ENCODE results near the gene LCN6.

DNA sequence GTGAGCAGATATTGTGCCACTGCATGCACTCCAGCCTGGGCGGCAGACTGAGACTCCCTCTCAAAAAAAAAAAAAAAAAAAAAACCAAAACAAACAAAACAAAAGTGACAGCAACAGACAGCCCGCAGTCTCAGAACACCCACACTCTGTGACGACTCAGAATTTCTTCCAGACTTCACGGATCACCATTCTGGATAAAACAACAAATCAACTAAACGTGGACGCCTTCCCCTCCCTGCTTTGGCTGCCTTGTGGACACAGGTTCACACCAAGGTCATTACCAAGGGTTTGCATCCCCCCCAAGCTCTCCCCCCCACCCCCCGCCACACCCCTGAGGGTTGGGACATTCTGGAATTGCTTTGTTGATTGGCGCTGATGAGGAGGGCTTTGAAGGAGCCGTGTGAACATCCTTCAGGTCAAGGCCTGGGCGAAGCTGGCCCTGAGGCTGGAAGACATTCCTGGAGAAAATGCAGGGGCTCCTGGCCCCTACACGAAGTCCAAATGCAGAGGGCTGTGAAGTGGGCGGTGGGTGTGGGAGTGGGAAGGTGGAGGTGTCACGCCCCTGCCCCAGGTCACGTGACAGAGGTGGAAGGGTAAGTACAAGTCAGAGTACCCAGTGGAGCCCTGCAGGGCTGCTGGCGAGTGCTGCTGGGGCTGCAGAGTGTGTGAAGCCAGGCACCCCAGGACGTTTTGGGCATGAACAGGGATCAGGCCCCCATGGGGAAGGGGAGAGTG is 15.7 kb downstream of the LCN6 start:
- no peak for TF ChIP-seq NFE2 (IDR thresholded peaks at IDR 0.05; ENCODE audit: low read depth)
- TF ChIP-seq, protein P1, sequence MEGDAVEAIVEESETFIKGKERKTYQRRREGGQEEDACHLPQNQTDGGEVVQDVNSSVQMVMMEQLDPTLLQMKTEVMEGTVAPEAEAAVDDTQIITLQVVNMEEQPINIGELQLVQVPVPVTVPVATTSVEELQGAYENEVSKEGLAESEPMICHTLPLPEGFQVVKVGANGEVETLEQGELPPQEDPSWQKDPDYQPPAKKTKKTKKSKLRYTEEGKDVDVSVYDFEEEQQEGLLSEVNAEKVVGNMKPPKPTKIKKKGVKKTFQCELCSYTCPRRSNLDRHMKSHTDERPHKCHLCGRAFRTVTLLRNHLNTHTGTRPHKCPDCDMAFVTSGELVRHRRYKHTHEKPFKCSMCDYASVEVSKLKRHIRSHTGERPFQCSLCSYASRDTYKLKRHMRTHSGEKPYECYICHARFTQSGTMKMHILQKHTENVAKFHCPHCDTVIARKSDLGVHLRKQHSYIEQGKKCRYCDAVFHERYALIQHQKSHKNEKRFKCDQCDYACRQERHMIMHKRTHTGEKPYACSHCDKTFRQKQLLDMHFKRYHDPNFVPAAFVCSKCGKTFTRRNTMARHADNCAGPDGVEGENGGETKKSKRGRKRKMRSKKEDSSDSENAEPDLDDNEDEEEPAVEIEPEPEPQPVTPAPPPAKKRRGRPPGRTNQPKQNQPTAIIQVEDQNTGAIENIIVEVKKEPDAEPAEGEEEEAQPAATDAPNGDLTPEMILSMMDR (IDR thresholded peaks at IDR 0.05 in 2 of 3, conservative IDR thresholded peaks at IDR 0.05 in 1 of 3; ENCODE audit: insufficient read depth in 2 of 3, low read depth in 1 of 3, low read length in 3 of 3): no peak
- TF ChIP-seq ZBTB7A (IDR thresholded peaks at IDR 0.05; ENCODE audit: borderline replicate concordance, control insufficient read depth, low read depth, low read length): 0 out of 2 replicates have a peak, but pooled peaks have one; percentile 15
- TF ChIP-seq, protein P2, sequence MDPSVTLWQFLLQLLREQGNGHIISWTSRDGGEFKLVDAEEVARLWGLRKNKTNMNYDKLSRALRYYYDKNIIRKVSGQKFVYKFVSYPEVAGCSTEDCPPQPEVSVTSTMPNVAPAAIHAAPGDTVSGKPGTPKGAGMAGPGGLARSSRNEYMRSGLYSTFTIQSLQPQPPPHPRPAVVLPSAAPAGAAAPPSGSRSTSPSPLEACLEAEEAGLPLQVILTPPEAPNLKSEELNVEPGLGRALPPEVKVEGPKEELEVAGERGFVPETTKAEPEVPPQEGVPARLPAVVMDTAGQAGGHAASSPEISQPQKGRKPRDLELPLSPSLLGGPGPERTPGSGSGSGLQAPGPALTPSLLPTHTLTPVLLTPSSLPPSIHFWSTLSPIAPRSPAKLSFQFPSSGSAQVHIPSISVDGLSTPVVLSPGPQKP (CRISPR knock-in tag; IDR thresholded peaks at IDR 0.05): no peak
- no peak for TF ChIP-seq POLR2A (conservative IDR thresholded peaks at IDR 0.05)
- TF ChIP-seq ZNF436 (CRISPR knock-in tag; IDR thresholded peaks at IDR 0.05): no peak
- no peak for TF ChIP-seq WHSC1 (IDR thresholded peaks at IDR 0.05; ENCODE audit: low read length)
- no peak for TF ChIP-seq ZNF76 (CRISPR knock-in tag; IDR thresholded peaks at IDR 0.05; ENCODE audit: borderline replicate concordance)
- TF ChIP-seq, protein P3, sequence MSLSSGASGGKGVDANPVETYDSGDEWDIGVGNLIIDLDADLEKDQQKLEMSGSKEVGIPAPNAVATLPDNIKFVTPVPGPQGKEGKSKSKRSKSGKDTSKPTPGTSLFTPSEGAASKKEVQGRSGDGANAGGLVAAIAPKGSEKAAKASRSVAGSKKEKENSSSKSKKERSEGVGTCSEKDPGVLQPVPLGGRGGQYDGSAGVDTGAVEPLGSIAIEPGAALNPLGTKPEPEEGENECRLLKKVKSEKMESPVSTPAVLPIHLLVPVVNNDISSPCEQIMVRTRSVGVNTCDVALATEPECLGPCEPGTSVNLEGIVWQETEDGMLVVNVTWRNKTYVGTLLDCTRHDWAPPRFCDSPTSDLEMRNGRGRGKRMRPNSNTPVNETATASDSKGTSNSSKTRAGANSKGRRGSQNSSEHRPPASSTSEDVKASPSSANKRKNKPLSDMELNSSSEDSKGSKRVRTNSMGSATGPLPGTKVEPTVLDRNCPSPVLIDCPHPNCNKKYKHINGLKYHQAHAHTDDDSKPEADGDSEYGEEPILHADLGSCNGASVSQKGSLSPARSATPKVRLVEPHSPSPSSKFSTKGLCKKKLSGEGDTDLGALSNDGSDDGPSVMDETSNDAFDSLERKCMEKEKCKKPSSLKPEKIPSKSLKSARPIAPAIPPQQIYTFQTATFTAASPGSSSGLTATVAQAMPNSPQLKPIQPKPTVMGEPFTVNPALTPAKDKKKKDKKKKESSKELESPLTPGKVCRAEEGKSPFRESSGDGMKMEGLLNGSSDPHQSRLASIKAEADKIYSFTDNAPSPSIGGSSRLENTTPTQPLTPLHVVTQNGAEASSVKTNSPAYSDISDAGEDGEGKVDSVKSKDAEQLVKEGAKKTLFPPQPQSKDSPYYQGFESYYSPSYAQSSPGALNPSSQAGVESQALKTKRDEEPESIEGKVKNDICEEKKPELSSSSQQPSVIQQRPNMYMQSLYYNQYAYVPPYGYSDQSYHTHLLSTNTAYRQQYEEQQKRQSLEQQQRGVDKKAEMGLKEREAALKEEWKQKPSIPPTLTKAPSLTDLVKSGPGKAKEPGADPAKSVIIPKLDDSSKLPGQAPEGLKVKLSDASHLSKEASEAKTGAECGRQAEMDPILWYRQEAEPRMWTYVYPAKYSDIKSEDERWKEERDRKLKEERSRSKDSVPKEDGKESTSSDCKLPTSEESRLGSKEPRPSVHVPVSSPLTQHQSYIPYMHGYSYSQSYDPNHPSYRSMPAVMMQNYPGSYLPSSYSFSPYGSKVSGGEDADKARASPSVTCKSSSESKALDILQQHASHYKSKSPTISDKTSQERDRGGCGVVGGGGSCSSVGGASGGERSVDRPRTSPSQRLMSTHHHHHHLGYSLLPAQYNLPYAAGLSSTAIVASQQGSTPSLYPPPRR (CRISPR knock-in tag; IDR thresholded peaks at IDR 0.05; ENCODE audit: borderline replicate concordance): no peak
- TF ChIP-seq, protein P4, sequence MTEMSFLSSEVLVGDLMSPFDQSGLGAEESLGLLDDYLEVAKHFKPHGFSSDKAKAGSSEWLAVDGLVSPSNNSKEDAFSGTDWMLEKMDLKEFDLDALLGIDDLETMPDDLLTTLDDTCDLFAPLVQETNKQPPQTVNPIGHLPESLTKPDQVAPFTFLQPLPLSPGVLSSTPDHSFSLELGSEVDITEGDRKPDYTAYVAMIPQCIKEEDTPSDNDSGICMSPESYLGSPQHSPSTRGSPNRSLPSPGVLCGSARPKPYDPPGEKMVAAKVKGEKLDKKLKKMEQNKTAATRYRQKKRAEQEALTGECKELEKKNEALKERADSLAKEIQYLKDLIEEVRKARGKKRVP (CRISPR knock-in tag; IDR thresholded peaks at IDR 0.05): no peak

Measured in K562 (cell line).